Esophagus (tissue), 2 donors: ENCODE measurements around the gene SCARF1. TPM values are rescaled to one million over a fixed set of nuclear protein-coding genes. Genes with fewer than 3 reads are reported as not detected.
A peak's percentile ranks its signal among the peaks of the same experiment; 100 is the strongest.

Source experiments
- H3K27ac ChIP-seq, 2 donors: one replicate each; pipeline ENCODE4 v1.5.1; 2013; ENCODE audit warnings: low read depth in 2 of 2, mild to moderate bottlenecking in 2 of 2, inconsistent platforms in 1 of 2, low read length in 1 of 2, moderate library complexity in 1 of 2
- H3K27me3 ChIP-seq, 2 donors: one replicate each; pipeline ENCODE4 v1.6.1; 2013; ENCODE audit warnings: low read length in 2 of 2, control low read depth in 1 of 2, mild to moderate bottlenecking in 1 of 2; ENCODE audit not compliant: insufficient read depth in 2 of 2, control insufficient read depth in 1 of 2
- H3K36me3 ChIP-seq, 2 donors: one replicate each; pipeline ENCODE4 v1.6.1; 2013; ENCODE audit warnings: low read length in 1 of 2; ENCODE audit not compliant: control insufficient read depth in 2 of 2, insufficient read depth in 2 of 2
- H3K4me1 ChIP-seq, 2 donors: one replicate each; pipeline ENCODE4 v1.6.1; 2013; ENCODE audit warnings: low read length in 1 of 2; ENCODE audit not compliant: control insufficient read depth in 2 of 2, insufficient read depth in 2 of 2
- H3K4me3 ChIP-seq, 2 donors: one replicate each; pipeline ENCODE4 v1.5.1; 2013; ENCODE audit warnings: low read length in 2 of 2, mild to moderate bottlenecking in 2 of 2, low read depth in 1 of 2, moderate library complexity in 1 of 2
- H3K9me3 ChIP-seq, 2 donors: one replicate each; pipeline ENCODE4 v1.6.1; 2013; ENCODE audit warnings: mild to moderate bottlenecking in 2 of 2, low read depth in 1 of 2, low read length in 1 of 2, moderate library complexity in 1 of 2; ENCODE audit not compliant: control insufficient read depth in 2 of 2, insufficient read depth in 1 of 2
- WGBS, 2 donors: extraction: QIAGEN DNeasy Blood & Tissue Kit; methylation state at CpG; one replicate each; pipeline ENCODE4 v1.1.7; 2013; 5-methylcytosine and 5-hydroxymethylcytosine counted together
- polyA plus RNA-seq, 2 donors: library from polyadenylated mRNA; stranded (reverse); fragments of 200-250 nt; gene quantifications; one replicate each; pipeline ENCODE4 v1.2.3, GENCODE V29; 2013
- donor health status: healthy with polysubstance abuse.
- donor health status: Bipolar disorder and iron deficiency.

SCARF1 gene
- polyA plus RNA-seq, 2 donors: 2.8 TPM

GRCh38 chr17:1591474-1592090 lies 54.0 kb downstream of the SCARF1 start:
- Histone ChIP-seq H3K9me3 (no peaks in the 10 kb centered on the region), H3K36me3 (no peaks in the 10 kb centered on the region), H3K27ac (no peak overlapping the region), H3K27me3 (no peaks in the 10 kb centered on the region), H3K4me1 (peaks cover 3 to 12% of the 10 kb centered on the region in 2 donors), H3K4me3 (no peak overlapping the region)
- WGBS, 2 donors: 90% methylated on average over 36 to 40 of the region's 40 CpGs

GRCh38 chr17:1590747-1591473 lies 54.6 kb downstream of the SCARF1 start:
- no peaks in the 10 kb centered on the region for H3K27me3 ChIP-seq
- 83 to 84% methylated on average over 28 to 38 of the region's 38 CpGs for WGBS, 2 donors
- no peaks in the 10 kb centered on the region for H3K9me3 ChIP-seq
- H3K36me3 ChIP-seq: no peaks in the 10 kb centered on the region
- peak overlapping the region in 1 of 2 donors; percentile 43 for H3K27ac ChIP-seq
- no peak overlapping the region for H3K4me3 ChIP-seq
- H3K4me1 ChIP-seq: peaks cover 3 to 13% of the 10 kb centered on the region in 2 donors

- Histone ChIP-seq H3K4me1 (peaks cover 3 to 16% of the 10 kb centered on the region in 2 donors), H3K27me3 (no peaks in the 10 kb centered on the region), H3K9me3 (no peaks in the 10 kb centered on the region), H3K36me3 (no peaks in the 10 kb centered on the region), H3K27ac (peak overlapping the region; percentile 50 to 79), H3K4me3 (no peak overlapping the region)
- 28 to 39% methylated on average over 19 of the region's 19 CpGs for WGBS, 2 donors
Observed at GRCh38 chr17:1590029-1590746, 55.3 kb downstream of the SCARF1 start.

GRCh38 chr17:1588821-1589585 lies 56.5 kb downstream of the SCARF1 start:
- WGBS, 2 donors: 91 to 92% methylated on average over 33 of the region's 33 CpGs
- Histone ChIP-seq H3K27ac (no peak overlapping the region), H3K36me3 (no peaks in the 10 kb centered on the region)

GRCh38 chr17:1584167-1584566 lies 61.4 kb downstream of the SCARF1 start:
- Histone ChIP-seq H3K4me3 (no peak overlapping the region), H3K4me1 (peaks cover 3 to 10% of the 10 kb centered on the region in 2 donors), H3K27me3 (no peaks in the 10 kb centered on the region), H3K27ac (no peak overlapping the region), H3K9me3 (no peaks in the 10 kb centered on the region), H3K36me3 (no peaks in the 10 kb centered on the region)
- 84 to 88% methylated on average over 14 of the region's 14 CpGs for WGBS, 2 donors

More at GRCh38 chr17:1588821-1589585, 56.5 kb downstream of the SCARF1 start:
- Histone ChIP-seq H3K4me3 (no peak overlapping the region), H3K9me3 (no peaks in the 10 kb centered on the region), H3K4me1 (peaks cover 3 to 16% of the 10 kb centered on the region in 2 donors), H3K27me3 (no peaks in the 10 kb centered on the region)

Other genes starting within 250 kb of the SCARF1 start
- gene YWHAE, start 245.5 kb downstream of the SCARF1 start, polyA plus RNA-seq: 100 to 1,000 TPM; 246 to 324 TPM
- 10 to 100 TPM; 17.8 to 23.8 TPM for gene CRK, start 189.5 kb downstream of the SCARF1 start, polyA plus RNA-seq
- 10 to 100 TPM; 42.0 to 45.0 TPM for gene MYO1C, start 153.0 kb downstream of the SCARF1 start, polyA plus RNA-seq
- gene INPP5K, start 129.1 kb downstream of the SCARF1 start, polyA plus RNA-seq: 10 to 100 TPM; 16.1 to 19.5 TPM
- gene PITPNA, start 82.9 kb downstream of the SCARF1 start, polyA plus RNA-seq: 10 to 100 TPM; 16.5 to 36.7 TPM
- gene SLC43A2, start 16.9 kb downstream of the SCARF1 start, polyA plus RNA-seq: 1 to 10 TPM; 2.1 to 2.2 TPM
- gene RILP, start 4.1 kb upstream of the SCARF1 start, polyA plus RNA-seq: 1 to 10 TPM; 4.6 to 6.0 TPM
- gene PRPF8, start 39.1 kb upstream of the SCARF1 start, polyA plus RNA-seq: 10 to 100 TPM; 74.5 to 82.1 TPM
- 1 to 10 TPM; 3.6 to 3.8 TPM for gene TLCD2, start 64.6 kb upstream of the SCARF1 start, polyA plus RNA-seq
- gene WDR81, start 79.0 kb upstream of the SCARF1 start, polyA plus RNA-seq: 10 to 100 TPM in 1 of 2 donors, 1 to 10 TPM in 1; 8.5 to 10.7 TPM
- gene SERPINF2, start 97.1 kb upstream of the SCARF1 start, polyA plus RNA-seq: 1 to 10 TPM; 1.9 to 2.9 TPM
- gene SERPINF1, start 116.3 kb upstream of the SCARF1 start, polyA plus RNA-seq: 10 to 100 TPM; 49.0 to 56.7 TPM
- 1 to 10 TPM; 2.1 to 4.0 TPM for gene SMYD4, start 184.2 kb upstream of the SCARF1 start, polyA plus RNA-seq
- gene RPA1, start 184.3 kb upstream of the SCARF1 start, polyA plus RNA-seq: 10 to 100 TPM in 1 of 2 donors, 1 to 10 TPM in 1; 8.6 to 33.7 TPM